SK-N-SH (cell line): ENCODE measurements around the gene SERPINE2.

Experiments
- CTCF ChIP-seq: fragments of 200-600 bp; sonication (generic); IDR thresholded peaks from 2 replicates; pipeline ENCODE4 v1.6.1; 2017; ENCODE audit warnings: antibody characterized with exemption, mild to moderate bottlenecking, moderate library complexity
- POLR2AphosphoS5 ChIP-seq: IDR thresholded peaks from 2 replicates; pipeline ENCODE4 v1.6.1; 2012; ENCODE audit warnings: low read depth, low read length
- RAD21 ChIP-seq: IDR thresholded peaks from 2 replicates; pipeline ENCODE4 v1.6.1; 2012; ENCODE audit warnings: mild to moderate bottlenecking, low read length
- TF ChIP-seq, protein P1 (sequence below): fragments of 150-350 bp; IDR thresholded peaks from 2 replicates; pipeline ENCODE4 v1.6.1; 2017; ENCODE audit warnings: antibody characterized with exemption, low read length, low read depth, borderline replicate concordance

- TF ChIP-seq, protein P1, sequence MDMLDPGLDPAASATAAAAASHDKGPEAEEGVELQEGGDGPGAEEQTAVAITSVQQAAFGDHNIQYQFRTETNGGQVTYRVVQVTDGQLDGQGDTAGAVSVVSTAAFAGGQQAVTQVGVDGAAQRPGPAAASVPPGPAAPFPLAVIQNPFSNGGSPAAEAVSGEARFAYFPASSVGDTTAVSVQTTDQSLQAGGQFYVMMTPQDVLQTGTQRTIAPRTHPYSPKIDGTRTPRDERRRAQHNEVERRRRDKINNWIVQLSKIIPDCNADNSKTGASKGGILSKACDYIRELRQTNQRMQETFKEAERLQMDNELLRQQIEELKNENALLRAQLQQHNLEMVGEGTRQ, result no peak
- no peak for TF ChIP-seq CTCF
- no peak for TF ChIP-seq POLR2AphosphoS5
- no peak for TF ChIP-seq RAD21
Observed at GRCh38 chr2:224020523-224020922, 18.6 kb downstream of the SERPINE2 start.
